SK-N-SH (cell line): ENCODE data around the gene DERL3. TPM values are rescaled to one million over a fixed set of nuclear protein-coding genes. Genes with fewer than 3 reads are reported as not detected.

Experiments used
- CTCF ChIA-PET: fragments of 300-600, 350-600 bp; formaldehyde crosslinking; extraction: SDS; loops from one replicate; lab custom pipeline; 2021; lab: Yijun Ruan, JAX
- POLR2A ChIA-PET: fragments of 350-600 bp; sonication (Branson Sonifier 250); formaldehyde crosslinking; extraction: SDS; loops from one replicate; lab custom pipeline; 2020; ENCODE audit warnings: antibody characterized with exemption, inconsistent platforms; lab: Yijun Ruan, JAX
- DNase-seq: peaks from one replicate; pipeline ENCODE4 v3.0.0; 2012
- H2AFZ ChIP-seq: fragments of 200-600 bp; sonication (generic); 2 replicates; pipeline ENCODE4 v1.8.1; 2016; ENCODE audit warnings: antibody characterized with exemption, mild to moderate bottlenecking, low read depth
- H3F3A ChIP-seq: fragments of 200-600 bp; sonication (generic); replicated peaks from 2 replicates; pipeline ENCODE3; 2016; ENCODE audit warnings: antibody characterized with exemption, mild to moderate bottlenecking; ENCODE audit not compliant: insufficient read depth
- H3K27ac ChIP-seq, 2 experiments: fragments of 200-500 bp in 1 of 2; fragments of 200-600 bp in 1 of 2; sonication (Bioruptor generic) in 1 of 2; sonication (generic), shearing (Covaris generic) in 1 of 2; 2 replicates each; pipeline versions ENCODE4 v1.5.1 to v1.6.1; 2014 to 2016; ENCODE audit warnings: low read depth in 2 of 2, inconsistent platforms in 1 of 2, low read length in 1 of 2, mild to moderate bottlenecking in 1 of 2, mixed read lengths in 1 of 2
- H3K27me3 ChIP-seq: fragments of 200-600 bp; sonication (generic), shearing (Covaris generic); 2 replicates; pipeline ENCODE4 v1.6.1; 2016; ENCODE audit warnings: mixed run types; ENCODE audit not compliant: insufficient read depth
- H3K36me3 ChIP-seq, 2 experiments: fragments of 200-500 bp in 1 of 2; fragments of 200-600 bp in 1 of 2; sonication (Bioruptor generic) in 1 of 2; sonication (generic) in 1 of 2; replicated peaks in 1 of 2; 2 replicates each; pipeline versions ENCODE3 to v1.5.1; 2014 to 2016; ENCODE audit warnings: low read length in 1 of 2, mild to moderate bottlenecking in 1 of 2; ENCODE audit not compliant: insufficient read depth in 2 of 2, control insufficient read depth in 1 of 2
- H3K4me1 ChIP-seq, 2 experiments: fragments of 200-500 bp in 1 of 2; fragments of 200-600 bp in 1 of 2; sonication (Bioruptor generic) in 1 of 2; sonication (generic), shearing (Covaris generic) in 1 of 2; 2 replicates each; pipeline versions ENCODE4 v1.5.1 to v1.6.1; 2014 to 2016; ENCODE audit warnings: low read depth in 1 of 2, low read length in 1 of 2, mixed run types in 1 of 2; ENCODE audit not compliant: insufficient read depth in 2 of 2, control insufficient read depth in 1 of 2
- H3K4me2 ChIP-seq: fragments of 200-600 bp; sonication (generic), shearing (Covaris generic); 2 replicates; pipeline ENCODE4 v1.6.1; 2017; ENCODE audit warnings: mixed run types
- H3K4me3 ChIP-seq, 2 experiments: fragments of 200-500 bp in 1 of 2; fragments of 200-600 bp in 1 of 2; sonication (Bioruptor generic) in 1 of 2; sonication (generic), shearing (Covaris generic) in 1 of 2; 2 replicates each; pipeline versions ENCODE4 v1.5.1 to v1.8.1; 2014 to 2016; ENCODE audit warnings: low read depth in 2 of 2, inconsistent platforms in 1 of 2, low read length in 1 of 2, mild to moderate bottlenecking in 1 of 2, mixed read lengths in 1 of 2, moderate library complexity in 1 of 2
- H3K79me2 ChIP-seq: fragments of 200-600 bp; sonication (generic); 2 replicates; pipeline ENCODE4 v1.8.1; 2017; ENCODE audit warnings: mild to moderate bottlenecking; ENCODE audit not compliant: insufficient read depth
- H3K9ac ChIP-seq: fragments of 200-600 bp; sonication (generic); 2 replicates; pipeline ENCODE4 v1.6.1; 2017; ENCODE audit warnings: mixed run types
- H3K9me2 ChIP-seq: fragments of 200-600 bp; sonication (generic); 2 replicates; pipeline ENCODE4 v1.6.1; 2017; ENCODE audit warnings: mixed run types
- H3K9me3 ChIP-seq: fragments of 200-600 bp; sonication (generic); 2 replicates; pipeline ENCODE4 v1.6.1; 2017; ENCODE audit warnings: mixed run types, mild to moderate bottlenecking, moderate library complexity
- H4K20me1 ChIP-seq: fragments of 200-600 bp; sonication (generic); 2 replicates; pipeline ENCODE4 v1.6.1; 2017; ENCODE audit warnings: mild to moderate bottlenecking, mixed run types; ENCODE audit not compliant: insufficient read depth
- CTCF ChIP-seq: fragments of 200-600 bp; sonication (generic); IDR thresholded peaks from 2 replicates; pipeline ENCODE4 v1.6.1; 2017; ENCODE audit warnings: antibody characterized with exemption, mild to moderate bottlenecking, moderate library complexity
- ELF1 ChIP-seq: IDR thresholded peaks from 2 replicates; pipeline ENCODE4 v1.4.0; 2012
- EP300 ChIP-seq, 2 experiments: IDR thresholded peaks; 2 replicates each; pipeline versions ENCODE4 v1.4.0 to v1.6.1; 2012; ENCODE audit warnings: borderline replicate concordance in 1 of 2, low read depth in 1 of 2, low read length in 1 of 2
- FOSL2 ChIP-seq: IDR thresholded peaks from 2 replicates; pipeline ENCODE4 v1.4.0; 2012; ENCODE audit warnings: low read depth, mild to moderate bottlenecking, moderate library complexity, borderline replicate concordance
- FOXJ3 ChIP-seq: sonication (generic); formaldehyde crosslinking; IDR thresholded peaks from 2 replicates; pipeline ENCODE4 v1.5.1; 2020; ENCODE audit warnings: mild to moderate bottlenecking, missing genetic modification reagents
- FOXM1 ChIP-seq: IDR thresholded peaks from 2 replicates; pipeline ENCODE4 v1.4.0; 2012; ENCODE audit warnings: low read depth, mild to moderate bottlenecking
- GABPA ChIP-seq: IDR thresholded peaks from 2 replicates; pipeline ENCODE4 v1.4.0; 2012; ENCODE audit warnings: low read depth, mild to moderate bottlenecking
- GATA2 ChIP-seq: sonication (generic); formaldehyde crosslinking; IDR thresholded peaks from 2 replicates; pipeline ENCODE4 v1.5.0; 2020; ENCODE audit warnings: mild to moderate bottlenecking, missing genetic modification reagents
- IRF3 ChIP-seq: fragments of 150-350 bp; IDR thresholded peaks from 2 replicates; pipeline ENCODE4 v1.6.1; 2016; ENCODE audit warnings: mild to moderate bottlenecking, low read depth, low read length
- JUND ChIP-seq: IDR thresholded peaks from 2 replicates; pipeline ENCODE4 v1.4.0; 2012
- NRF1 ChIP-seq: IDR thresholded peaks from 2 replicates; pipeline ENCODE4 v1.6.1; 2012; ENCODE audit warnings: low read depth, mild to moderate bottlenecking, low read length
- POLR2AphosphoS5 ChIP-seq: IDR thresholded peaks from 2 replicates; pipeline ENCODE4 v1.6.1; 2012; ENCODE audit warnings: low read depth, low read length
- RAD21 ChIP-seq: IDR thresholded peaks from 2 replicates; pipeline ENCODE4 v1.6.1; 2012; ENCODE audit warnings: mild to moderate bottlenecking, low read length
- RFX5 ChIP-seq: IDR thresholded peaks from 2 replicates; pipeline ENCODE4 v1.6.1; 2012; ENCODE audit warnings: mild to moderate bottlenecking, improper control_type of control experiment, low read length
- RXRA ChIP-seq: IDR thresholded peaks from 2 replicates; pipeline ENCODE4 v1.4.0; 2012; ENCODE audit warnings: low read depth, mild to moderate bottlenecking, borderline replicate concordance
- TAF1 ChIP-seq: IDR thresholded peaks from 2 replicates; pipeline ENCODE4 v1.6.1; 2012; ENCODE audit warnings: low read depth, mild to moderate bottlenecking, low read length, moderate library complexity, borderline replicate concordance
- TEAD4 ChIP-seq: IDR thresholded peaks from 2 replicates; pipeline ENCODE4 v1.4.0; 2012; ENCODE audit warnings: mild to moderate bottlenecking, borderline replicate concordance; ENCODE audit not compliant: insufficient read depth
- USF2 ChIP-seq: fragments of 150-350 bp; IDR thresholded peaks from 2 replicates; pipeline ENCODE4 v1.6.1; 2017; ENCODE audit warnings: antibody characterized with exemption, low read length, low read depth, borderline replicate concordance
- WGBS: methylation state at CpG from one replicate; pipeline ENCODE4 v1.1.6; 2017; ENCODE audit warnings: low lambda C conversion rate; 5-methylcytosine and 5-hydroxymethylcytosine counted together
- polyA plus RNA-seq, 3 experiments: library from polyadenylated mRNA; depleted of rRNA; stranded (reverse); fragments of >200 nt; gene quantifications; 2 replicates each; pipeline ENCODE4 v1.2.3, GENCODE V29; 2012
- TF ChIP-seq, protein P1 (sequence below): IDR thresholded peaks from 2 replicates; pipeline ENCODE4 v1.4.0; 2012; ENCODE audit warnings: low read depth, borderline replicate concordance

Gene DERL3
- polyA plus RNA-seq, 1 of the 3 experiments (the other 2 are of a cell fraction), result not detected

DNA sequence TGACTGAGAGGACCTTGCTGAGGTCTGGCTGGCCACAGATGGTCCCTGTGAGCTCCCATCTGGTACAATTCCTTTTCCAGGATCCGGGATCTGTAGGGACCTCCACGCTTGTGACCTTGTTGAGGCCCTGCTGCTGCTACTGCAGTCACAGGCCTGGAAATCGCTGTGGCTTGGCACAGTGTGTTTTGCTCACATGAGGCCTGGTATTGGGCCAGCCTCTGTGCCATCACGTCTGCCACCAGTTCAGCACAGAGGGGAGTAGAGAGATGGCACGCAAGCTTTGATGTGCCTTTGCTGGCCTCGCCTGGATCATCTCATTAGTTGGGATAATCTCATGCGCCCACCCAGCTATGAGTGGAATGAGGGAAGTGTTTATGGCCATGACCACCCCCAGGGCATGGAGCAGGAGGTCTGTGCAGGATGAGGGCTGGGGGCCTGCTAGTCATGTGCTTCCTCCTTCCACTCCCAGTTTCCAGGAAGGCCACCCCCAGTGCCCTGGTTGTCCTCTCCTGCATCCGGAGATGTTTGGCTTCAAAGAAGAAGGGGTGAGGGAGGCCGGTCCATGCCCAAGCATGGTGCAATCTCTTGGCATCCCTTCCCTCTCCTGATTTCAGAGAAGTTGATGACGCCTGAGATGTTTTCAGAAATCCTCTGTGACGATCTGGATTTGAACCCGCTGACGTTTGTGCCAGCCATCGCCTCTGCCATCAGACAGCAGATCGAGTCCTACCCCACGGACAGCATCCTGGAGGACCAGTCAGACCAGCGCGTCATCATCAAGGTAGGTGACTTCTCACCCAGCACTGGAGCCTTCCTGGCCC is 22.4 kb downstream of the DERL3 start (continued):
- TF ChIP-seq, protein P1, sequence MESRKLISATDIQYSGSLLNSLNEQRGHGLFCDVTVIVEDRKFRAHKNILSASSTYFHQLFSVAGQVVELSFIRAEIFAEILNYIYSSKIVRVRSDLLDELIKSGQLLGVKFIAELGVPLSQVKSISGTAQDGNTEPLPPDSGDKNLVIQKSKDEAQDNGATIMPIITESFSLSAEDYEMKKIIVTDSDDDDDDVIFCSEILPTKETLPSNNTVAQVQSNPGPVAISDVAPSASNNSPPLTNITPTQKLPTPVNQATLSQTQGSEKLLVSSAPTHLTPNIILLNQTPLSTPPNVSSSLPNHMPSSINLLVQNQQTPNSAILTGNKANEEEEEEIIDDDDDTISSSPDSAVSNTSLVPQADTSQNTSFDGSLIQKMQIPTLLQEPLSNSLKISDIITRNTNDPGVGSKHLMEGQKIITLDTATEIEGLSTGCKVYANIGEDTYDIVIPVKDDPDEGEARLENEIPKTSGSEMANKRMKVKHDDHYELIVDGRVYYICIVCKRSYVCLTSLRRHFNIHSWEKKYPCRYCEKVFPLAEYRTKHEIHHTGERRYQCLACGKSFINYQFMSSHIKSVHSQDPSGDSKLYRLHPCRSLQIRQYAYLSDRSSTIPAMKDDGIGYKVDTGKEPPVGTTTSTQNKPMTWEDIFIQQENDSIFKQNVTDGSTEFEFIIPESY, result no peak

GRCh38 chr22:23815541-23816155 is 23.2 kb downstream of the DERL3 start:
- no peaks in the 10 kb centered on the region for H3K9me2 ChIP-seq
- H4K20me1 ChIP-seq, result no peaks in the 10 kb centered on the region
- DNase-seq, result no peak
- H3K36me3 ChIP-seq, result peaks cover 33 to 56% of the 10 kb centered on the region in 2 experiments
- POLR2A ChIA-PET, result no interaction called here
- H3K27me3 ChIP-seq, result no peaks in the 10 kb centered on the region
- H3F3A ChIP-seq, result peaks cover 7% of the 10 kb centered on the region
- H3K9ac ChIP-seq, result no peak overlapping the region
- H3K4me1 ChIP-seq, result peaks cover 0 to 8% of the 10 kb centered on the region in 2 experiments; a peak in 1 of 4 replicates
- CTCF ChIA-PET, result interaction anchor here (1.3 to 1.4 kb wide), 2 partner anchors 33 to 42 kb away, joined by 3 to 8 read pairs; partner anchors contain the start of gene SLC2A11
- H3K4me3 ChIP-seq, result no peak overlapping the region
- whole genome bisulfite sequencing, result 74% methylated on average over 10 of the region's 10 CpGs
- H3K9me3 ChIP-seq, result no peaks in the 10 kb centered on the region
- H3K79me2 ChIP-seq, result 0 out of 2 replicates have a peak, but pooled peaks cover 3% of the 10 kb centered on the region
- TF ChIP-seq RAD21, result no peak
- no peak for TF ChIP-seq TAF1
- TF ChIP-seq JUND, result no peak
- no peak for TF ChIP-seq RFX5
- no peak for TF ChIP-seq GABPA
- no peak for TF ChIP-seq POLR2AphosphoS5
- no peak for TF ChIP-seq ELF1
- TF ChIP-seq FOSL2, result no peak
- no peak for TF ChIP-seq USF2
- no peak for TF ChIP-seq GATA2 (CRISPR knock-in tag)
- no peak for TF ChIP-seq FOXJ3 (CRISPR knock-in tag)
- no peak for TF ChIP-seq RXRA
- TF ChIP-seq CTCF, result no peak
- TF ChIP-seq NRF1, result no peak
- TF ChIP-seq EP300 (IDR thresholded peaks at IDR 0.05; ENCODE audit: borderline replicate concordance in 1 of 2, low read depth in 1 of 2, low read length in 1 of 2), result no peak
- TF ChIP-seq TEAD4, result no peak
- TF ChIP-seq IRF3, result no peak
- TF ChIP-seq FOXM1, result no peak
- TF ChIP-seq, all 33 proteins: peak for 0
- Histone ChIP-seq H3K27ac (peak overlapping the region in 1 of 2 experiments; percentile 13; a peak in 1 of 4 replicates), H2AFZ (no peak overlapping the region), H3K4me2 (no peak overlapping the region)
